GM19238 (cell line): ENCODE results near the gene RNASEH2A.

ENCODE experiments used
- DNase-seq: peaks from one replicate; pipeline ENCODE4 v3.0.0; 2011; ENCODE audit warnings: low spot score; ENCODE audit not compliant: insufficient read length

RNASEH2A gene

DNA sequence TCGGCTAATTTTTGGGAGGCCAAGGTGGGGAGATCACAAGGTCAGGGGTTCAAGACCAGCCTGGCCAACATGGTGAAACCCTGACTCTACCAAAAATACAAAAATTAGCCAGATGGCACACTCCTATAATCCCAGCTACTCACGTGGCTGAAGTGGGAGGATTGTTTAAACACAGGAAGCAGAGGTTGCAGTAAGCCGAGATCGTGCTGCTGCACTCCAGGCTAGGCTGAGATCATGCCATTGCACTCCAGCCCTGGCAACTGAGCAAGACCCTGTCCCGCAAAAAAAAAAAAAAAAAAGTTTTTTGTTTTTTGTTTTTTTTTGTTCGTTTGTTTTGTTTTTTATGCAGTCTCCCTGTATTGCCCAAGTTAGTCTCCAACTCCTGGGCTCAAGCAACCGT lies 53.2 kb downstream of the RNASEH2A start:
- no peak for DNase-seq
